GM06990 (cell line): ENCODE results near the gene PALM3.
A peak's percentile ranks its signal among the peaks of the same experiment; 100 is the strongest.
"Not testable (repeated sequence)": the region's sequence is repeated elsewhere in the genome, so short reads cannot be mapped to it uniquely, and the experiment has no call there.

Source experiments
- DNase-seq: peaks from one replicate; pipeline ENCODE4 v3.0.0-alpha.2; 2011; ENCODE audit not compliant: insufficient read length; ENCODE audit errors: extremely low read depth
- H3K27me3 ChIP-seq: replicated peaks from 2 replicates; pipeline ENCODE4 v1.6.0; 2011; ENCODE audit warnings: low read length; ENCODE audit not compliant: control insufficient read depth, insufficient read depth
- H3K36me3 ChIP-seq: 2 replicates; pipeline ENCODE4 v1.5.1; 2011; ENCODE audit warnings: low read length; ENCODE audit not compliant: control insufficient read depth, insufficient read depth
- H3K4me3 ChIP-seq: replicated peaks from 2 replicates; pipeline ENCODE4 v1.5.1; 2011; ENCODE audit warnings: low read depth, mild to moderate bottlenecking, control low read depth, low read length
- CTCF ChIP-seq: IDR thresholded peaks from 2 replicates; pipeline ENCODE4 v1.5.1; 2011; ENCODE audit warnings: low read length, control low read depth, mild to moderate bottlenecking, inconsistent platforms; ENCODE audit not compliant: insufficient read depth, poor library complexity, severe bottlenecking

Gene PALM3

GRCh38 chr19:14050512-14050911 is 11.4 kb downstream of the PALM3 start:
- Histone ChIP-seq H3K36me3 (peaks cover 26% of the 10 kb centered on the region), H3K4me3 (no peak overlapping the region), H3K27me3 (no peaks in the 10 kb centered on the region)
- no peak for TF ChIP-seq CTCF
- DNase-seq: no peak

DNA sequence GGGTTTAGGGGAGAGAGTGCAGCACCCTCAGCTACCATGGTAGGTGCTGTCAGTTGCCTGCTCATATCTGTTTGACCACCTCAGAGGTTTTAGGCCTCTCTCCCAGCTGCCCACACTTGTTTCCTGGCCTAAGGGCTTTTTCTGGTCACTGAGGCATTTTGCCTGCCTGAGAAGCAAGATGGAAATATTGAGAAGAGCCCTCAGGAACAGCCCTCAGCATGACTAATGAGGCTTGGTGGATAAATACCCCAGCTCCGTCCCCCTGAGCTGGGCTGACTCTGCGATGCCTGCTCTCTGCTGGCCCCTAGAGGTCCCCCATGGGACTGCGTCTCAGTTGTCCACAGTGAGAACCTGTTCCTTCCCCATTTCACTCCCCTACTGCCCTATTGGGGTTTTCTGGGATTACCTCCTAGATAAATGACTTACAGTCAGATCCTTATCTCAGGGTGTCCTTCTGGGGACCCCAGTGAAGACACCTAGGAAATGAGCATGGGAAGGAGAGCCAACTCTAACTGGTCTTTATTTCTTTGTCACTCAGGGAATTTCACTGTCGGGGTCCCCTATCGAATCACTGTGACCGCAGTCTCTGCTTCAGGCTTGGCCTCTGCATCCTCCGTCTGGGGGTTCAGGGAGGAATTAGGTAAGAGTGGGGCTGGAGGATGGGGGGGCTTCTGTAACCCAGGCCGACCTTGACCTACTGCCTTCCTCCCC is 13.3 kb downstream of the PALM3 start:
- peak; percentile 95 for TF ChIP-seq CTCF
- Histone ChIP-seq H3K27me3 (no peaks in the 10 kb centered on the region), H3K36me3 (peaks cover 26% of the 10 kb centered on the region), H3K4me3 (no peak overlapping the region)
- no peak for DNase-seq

GRCh38 chr19:14047866-14048265 is 14.0 kb downstream of the PALM3 start:
- peaks cover 25% of the 10 kb centered on the region for H3K36me3 ChIP-seq
- H3K4me3 ChIP-seq, H3K27me3 ChIP-seq, DNase-seq: not testable (repeated sequence)

DNA sequence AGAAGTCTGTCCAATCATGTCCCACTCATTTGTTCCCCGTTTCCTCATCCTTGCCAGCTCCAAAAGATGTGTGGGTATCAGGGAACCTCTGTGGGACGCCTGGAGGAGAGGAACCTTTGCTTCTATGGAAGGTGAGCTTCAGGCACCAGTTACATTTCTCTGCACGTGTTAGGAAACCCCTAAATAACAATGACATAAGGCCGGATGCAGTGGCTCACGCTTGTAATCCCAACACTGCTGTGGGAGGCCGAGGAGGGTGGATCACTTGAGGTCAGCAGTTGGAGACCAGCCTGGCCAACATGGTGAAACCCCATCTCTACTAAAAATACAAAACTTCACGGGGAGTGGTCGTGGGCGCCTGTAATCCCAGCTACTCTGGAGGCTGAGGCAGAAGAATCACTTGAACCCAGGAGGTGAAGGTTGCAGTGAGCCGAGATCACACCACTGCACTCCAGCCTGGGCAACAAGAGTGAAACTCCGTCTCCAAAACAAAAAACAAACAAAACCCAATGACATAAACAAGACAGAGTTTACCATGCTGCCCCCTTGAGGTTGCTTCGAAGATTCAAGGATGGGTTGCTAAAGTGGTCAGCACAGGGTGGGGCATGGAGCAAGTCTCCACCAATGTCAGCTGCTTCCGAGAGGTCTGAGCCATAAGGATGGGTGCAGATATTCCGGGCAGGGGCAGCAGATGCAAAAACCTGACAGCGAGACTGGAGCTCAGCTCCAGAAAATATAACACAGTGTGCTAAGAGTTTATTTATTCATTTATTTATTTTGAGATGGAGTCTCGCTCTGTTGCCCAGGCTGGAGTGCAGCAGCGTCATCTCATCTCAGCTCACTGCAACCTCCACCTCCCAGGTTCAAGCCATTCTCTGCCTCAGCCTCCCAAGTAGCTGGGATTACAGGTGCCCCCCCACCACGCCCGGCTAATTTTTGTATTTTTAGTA is 18.9 kb downstream of the PALM3 start:
- not testable (repeated sequence) for H3K36me3 ChIP-seq, DNase-seq, H3K27me3 ChIP-seq, H3K4me3 ChIP-seq
- peak; percentile 50 for TF ChIP-seq CTCF

DNA sequence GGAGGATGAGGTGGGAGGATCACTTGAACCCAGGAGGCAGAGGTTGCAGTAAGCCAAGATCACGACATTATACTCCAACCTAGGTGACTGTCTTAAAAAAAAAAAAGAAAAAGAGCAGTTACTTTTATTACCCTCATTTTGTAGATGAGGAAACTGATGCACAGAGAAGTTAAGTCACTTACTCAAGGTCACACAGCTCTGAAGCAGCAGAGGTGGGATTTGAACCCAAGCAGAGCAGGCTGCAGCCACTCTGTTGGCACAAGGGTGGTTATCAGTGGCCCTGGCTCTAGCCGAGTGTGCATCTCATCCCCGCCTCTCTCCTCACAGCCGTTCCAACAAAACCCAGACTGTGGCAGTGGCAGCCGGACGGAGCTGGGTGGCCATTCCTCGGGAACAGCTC is 22.7 kb downstream of the PALM3 start:
- no peak for TF ChIP-seq CTCF
- no peak for DNase-seq
- Histone ChIP-seq H3K4me3 (no peak overlapping the region), H3K36me3 (peaks cover 4% of the 10 kb centered on the region), H3K27me3 (no peaks in the 10 kb centered on the region)

- no peak overlapping the region for H3K4me3 ChIP-seq
- no peak for DNase-seq
- no peaks in the 10 kb centered on the region; the same call in none of the 2 replicates for H3K36me3 ChIP-seq
- no peaks in the 10 kb centered on the region for H3K27me3 ChIP-seq
- no peak for TF ChIP-seq CTCF
Observed at GRCh38 chr19:14035706-14036105, 26.2 kb downstream of the PALM3 start.

DNA sequence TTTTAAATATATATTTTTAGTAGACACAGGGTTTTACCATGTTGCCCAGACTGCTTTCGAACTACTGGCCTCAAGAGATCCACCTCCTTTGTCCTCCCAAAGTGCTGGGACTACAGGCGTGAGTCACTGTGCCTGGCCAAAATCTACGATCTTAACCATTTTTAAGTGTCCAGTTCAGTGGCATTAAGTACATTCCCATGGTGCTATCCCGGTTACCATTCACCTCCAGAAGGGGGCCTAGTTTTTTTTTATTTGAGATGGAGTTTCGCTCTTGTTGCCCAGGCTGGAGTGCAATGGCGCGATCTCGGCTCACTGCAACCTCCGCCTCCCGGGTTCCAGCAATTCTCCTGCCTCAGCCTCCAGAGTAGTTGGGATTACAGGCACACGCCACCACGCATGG is 26.7 kb downstream of the PALM3 start:
- not testable (repeated sequence) for H3K4me3 ChIP-seq, DNase-seq, H3K36me3 ChIP-seq, H3K27me3 ChIP-seq
